CD4-positive, alpha-beta T cell treated with Interleukin-15 for 1 hour (primary cell): Measurements from ENCODE around the gene MAP3K9.
A peak's percentile ranks its signal among the peaks of the same experiment; 100 is the strongest.
"Not testable (repeated sequence)": the region's sequence is repeated elsewhere in the genome, so short reads cannot be mapped to it uniquely, and the experiment has no call there.

Source experiments
- DNase-seq: peaks from one replicate; pipeline ENCODE4 v3.0.0-alpha.2; 2020

The MAP3K9 gene

DNA sequence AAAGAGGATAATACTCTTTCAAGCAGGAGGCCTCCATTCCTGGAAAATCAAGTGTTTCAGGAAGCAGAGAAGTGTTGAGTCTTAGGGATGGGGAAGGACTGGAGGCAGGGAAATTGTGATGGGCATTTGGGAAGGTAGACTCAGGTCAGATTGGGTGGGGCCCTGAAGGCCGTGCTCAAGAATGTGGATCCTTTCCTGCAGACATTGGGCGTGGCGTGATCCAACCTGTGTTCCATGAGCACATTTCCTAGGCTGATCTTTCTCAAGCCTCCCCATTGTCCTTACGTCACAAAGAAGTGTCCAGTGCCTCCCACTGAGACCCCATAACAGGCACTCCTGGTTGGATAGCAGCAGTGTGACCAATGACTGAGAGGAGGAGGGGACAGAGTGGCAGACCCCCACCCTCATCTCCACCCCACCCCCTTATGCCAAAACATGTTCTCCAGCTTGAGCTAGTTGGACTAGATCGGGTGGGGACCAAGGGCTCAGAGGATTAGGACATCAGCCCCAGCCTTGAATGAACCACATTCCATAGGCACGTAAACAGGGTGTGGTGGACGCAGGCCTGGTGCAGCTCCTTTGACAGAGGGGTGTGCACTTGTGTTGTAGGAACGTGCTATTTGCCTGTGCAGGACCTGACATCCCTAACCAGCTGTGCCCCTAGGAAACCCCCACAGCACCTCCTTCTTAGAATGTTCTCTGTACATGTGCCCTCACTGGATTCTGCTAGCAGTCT, 90.8 kb downstream of the MAP3K9 start:
- DNase-seq, result no peak

- DNase-seq, result no peak
Observed at GRCh38 chr14:70716958-70717357, 92.4 kb downstream of the MAP3K9 start.

DNA sequence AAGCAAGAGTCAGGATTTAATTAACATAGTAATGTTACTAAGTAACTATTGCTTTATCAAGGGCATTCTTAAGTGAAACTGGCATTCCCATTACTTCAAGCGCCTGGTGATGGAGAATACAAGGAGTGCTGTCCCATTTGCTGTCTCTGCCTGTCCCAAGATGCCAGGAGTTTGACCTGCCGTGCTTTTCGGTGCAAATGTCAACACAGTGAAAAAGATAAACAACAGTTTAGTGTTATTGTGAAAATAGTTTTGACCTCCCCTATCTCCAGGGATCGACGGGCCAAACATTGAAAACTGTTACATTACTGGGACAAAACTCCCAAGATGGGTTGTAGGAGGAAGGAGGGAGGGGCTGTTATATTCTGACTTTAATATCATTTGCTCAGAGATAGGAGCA, 92.8 kb downstream of the MAP3K9 start:
- DNase-seq, result no peak

- no peak for DNase-seq
Observed at GRCh38 chr14:70714055-70714550, 95.2 kb downstream of the MAP3K9 start.

DNA sequence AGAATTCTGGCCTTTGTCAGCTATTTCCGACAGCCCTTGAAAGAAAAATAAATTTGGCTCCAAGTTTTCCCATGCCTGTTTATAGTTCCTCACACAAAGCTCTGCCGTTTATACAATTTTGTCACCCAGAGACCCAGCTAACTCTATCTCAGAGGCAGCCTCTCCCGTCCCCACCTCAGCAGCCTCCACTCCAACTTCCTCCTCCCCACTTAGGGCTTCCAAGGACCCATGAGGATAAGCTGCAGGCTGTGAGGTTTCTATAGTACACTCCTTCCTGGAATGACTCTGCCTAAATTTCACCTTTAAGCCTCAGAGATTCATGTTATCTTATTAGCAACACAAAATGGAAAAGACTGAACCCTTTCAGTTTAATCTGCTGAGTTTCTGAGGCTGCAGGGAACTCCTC, 95.8 kb downstream of the MAP3K9 start:
- no peak for DNase-seq

DNA sequence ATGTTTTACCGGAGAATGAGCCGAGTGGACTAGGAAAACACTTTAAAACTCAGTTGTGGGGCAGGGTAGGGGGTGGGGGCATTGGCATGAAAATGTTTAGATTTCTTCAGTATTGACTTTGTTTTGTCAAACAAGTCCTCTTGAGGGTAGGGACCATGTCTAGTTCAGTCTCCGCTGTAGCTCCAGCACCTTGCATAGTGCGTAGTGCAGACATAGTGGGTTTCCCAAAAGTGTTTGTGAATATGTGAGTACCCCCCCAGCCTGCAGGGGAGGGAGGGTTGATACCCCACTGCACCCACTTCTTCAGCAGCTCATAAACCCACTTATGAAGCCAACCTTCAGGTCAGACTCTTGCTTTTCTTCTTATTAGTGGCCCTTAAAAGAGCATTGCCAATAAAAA, 96.2 kb downstream of the MAP3K9 start:
- DNase-seq, result no peak

DNA sequence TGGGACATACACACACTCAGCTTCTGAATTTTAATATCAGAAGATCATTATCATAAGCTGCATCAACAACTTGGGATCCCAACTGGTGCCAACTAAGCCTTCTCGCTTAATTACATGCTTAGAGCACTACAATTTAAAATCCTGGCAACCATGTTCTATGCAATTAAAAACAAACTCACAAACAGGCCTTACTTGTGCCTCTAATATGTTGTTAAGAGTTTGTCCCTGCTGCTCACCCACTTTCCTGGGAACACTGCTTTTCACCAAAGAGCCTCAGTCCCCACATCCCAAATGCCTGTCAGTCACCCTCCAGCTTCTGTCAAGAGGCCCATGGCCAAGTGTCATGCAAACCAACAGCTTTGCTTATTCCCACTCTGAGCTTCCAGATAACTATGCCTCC, 97.9 kb downstream of the MAP3K9 start:
- DNase-seq, result no peak

DNA sequence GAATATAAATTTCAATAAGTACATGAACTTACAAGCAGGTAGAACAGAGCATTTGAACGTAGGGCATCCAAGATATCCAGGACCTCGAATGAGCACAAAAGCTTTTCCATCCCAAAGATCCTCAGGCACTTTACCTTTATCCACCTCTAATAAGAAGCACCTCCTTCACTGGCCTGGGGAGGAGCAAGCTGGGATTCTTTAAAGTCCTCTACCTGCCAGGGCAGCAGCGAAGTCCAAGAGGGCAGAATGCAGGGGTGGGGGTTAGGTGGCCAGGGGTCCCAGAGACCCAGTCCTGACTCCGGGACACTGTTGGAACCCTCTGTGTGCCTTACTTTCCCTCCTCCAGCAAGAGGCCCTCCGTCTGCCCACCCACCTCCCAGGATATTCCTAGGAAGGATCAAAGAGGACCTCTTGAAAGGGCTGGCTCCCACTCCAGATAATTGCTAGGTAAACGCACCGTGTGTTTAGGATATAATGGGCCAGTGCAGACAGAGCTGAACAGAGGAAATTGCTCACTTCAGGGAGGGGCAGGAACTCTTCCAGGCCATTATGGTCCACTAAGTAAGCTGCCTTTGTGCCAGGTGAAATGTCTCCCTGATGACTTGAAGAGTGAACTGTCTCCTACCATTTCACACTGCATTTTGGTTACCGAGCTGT, 99.5 kb downstream of the MAP3K9 start:
- no peak for DNase-seq

GRCh38 chr14:70708717-70709570, 100.4 kb downstream of the MAP3K9 start:
- DNase-seq, result no peak

DNA sequence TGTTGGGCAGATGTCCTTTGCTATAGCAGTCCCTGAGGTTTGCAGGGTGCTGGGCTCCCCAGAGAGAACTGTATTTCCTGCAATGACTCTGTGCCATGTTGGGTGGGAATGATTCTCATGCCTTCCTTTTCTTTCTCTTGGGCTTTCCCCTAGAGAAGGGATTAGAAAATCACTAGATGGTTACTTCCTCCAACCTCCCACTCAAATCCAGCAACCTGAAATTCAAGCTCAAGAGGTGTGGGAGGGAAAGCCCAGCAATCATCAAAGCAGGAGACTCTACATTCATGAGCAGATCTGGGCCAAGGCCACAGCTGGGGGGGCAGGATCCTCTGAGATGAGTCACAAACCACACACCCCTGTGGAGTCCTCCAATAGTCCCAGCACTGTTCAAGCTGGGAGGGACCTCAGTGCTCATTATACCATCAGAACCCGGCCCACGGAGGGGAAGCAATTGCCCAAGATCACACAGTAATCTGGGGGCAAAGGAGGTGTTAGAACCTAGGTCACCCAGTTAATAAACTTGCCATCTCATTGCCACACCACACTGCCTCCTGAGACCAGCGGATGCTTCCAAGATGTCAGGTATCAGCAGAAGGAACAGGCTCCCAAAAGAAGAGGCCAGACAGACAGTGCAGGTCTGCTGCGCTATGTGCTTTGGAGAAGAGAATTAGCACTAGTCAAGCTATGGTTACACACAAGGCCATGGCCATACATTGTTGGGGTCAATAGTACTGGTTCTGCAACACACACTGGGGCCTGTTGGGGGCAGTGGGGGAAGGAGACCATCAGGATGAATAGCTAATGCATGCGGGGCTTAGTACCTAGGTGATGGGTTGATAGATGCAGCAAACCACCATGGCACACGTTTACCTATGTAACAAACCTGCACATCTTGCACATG, 101.9 kb downstream of the MAP3K9 start:
- no peak for DNase-seq

GRCh38 chr14:70706177-70706576, 103.1 kb downstream of the MAP3K9 start:
- no peak for DNase-seq

DNA sequence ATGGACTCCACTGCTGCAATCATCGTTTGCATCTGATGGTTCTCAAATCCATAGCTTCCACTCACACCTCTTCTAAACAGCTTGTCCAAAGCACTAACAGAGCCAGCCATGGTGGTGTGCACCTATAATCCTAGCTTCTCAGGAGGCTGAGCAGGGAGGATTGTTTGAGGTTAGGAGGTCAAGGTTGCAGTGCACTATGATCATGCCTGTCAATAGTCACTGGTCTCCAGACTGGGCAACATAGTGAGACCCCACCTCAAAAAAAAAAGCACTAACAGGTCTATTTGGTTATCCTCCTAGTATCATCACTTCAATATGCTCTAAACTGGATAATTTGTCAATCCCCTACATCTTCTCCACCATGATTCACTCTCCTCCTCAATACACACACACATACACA, 104.4 kb downstream of the MAP3K9 start:
- no peak for DNase-seq

DNA sequence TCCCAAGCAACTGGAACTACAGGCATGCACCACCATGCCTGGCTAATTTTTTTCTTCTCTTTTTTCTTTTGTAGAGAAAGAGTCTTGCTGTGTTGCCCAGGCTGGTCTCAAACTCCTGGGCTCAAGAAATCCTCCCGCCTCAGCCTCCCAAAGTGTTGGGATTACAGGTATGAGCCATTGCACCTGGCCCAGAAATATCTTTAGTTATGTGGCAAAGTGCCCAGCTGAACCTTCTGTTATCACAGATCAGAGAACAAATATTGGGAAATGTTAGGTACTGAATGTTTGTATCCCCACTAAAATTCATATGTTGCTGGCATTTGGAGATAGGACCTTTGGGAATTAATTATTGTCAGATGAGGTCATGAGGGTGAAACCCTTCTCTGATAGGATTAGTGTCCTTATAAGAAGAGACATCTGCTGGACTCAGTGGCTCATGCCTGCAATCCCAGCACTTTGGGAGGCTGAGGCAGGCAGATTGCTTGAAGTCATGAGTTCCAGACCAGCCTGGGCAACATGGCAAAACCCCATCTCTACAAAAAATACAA, 105.6 kb downstream of the MAP3K9 start:
- DNase-seq, result not testable (repeated sequence)

DNA sequence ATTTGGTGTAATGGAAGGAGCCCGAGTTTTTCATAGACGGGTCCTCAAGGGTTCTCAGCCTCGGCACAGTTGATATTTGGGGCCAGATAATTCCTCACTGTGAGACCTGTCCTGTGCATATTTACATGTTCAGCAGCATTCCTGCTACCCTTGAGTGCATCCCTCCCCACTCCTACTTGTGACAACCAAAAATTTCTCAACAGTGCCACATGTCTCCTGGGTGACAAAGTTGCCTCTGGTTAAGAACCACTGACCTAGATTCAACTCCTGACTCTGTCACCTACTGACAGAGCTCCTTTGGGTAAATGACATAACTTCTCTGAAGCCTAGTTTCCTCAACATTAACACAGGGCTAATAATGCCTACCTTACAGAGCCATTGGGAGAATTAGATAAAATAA, 107.2 kb downstream of the MAP3K9 start:
- no peak for DNase-seq

DNA sequence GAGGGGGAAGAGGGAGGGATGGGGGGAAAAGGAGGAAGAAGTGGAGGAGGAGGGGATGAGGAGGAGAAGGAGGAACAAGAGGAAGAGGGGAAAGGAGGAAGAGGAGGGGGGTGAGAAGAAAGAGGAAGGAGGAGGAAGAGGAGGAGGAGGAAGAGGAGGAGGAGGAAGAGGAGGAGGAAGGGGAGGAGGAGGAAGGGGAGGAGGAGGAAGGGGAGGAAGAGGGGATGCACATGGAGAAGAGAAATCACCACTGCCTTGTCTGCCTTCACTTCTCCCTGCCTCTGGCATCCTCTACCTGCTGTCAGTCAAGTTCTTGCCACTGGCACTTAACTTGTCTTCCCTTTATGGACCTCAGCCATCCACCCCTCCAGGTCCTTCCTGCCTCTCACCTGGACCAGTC, 107.7 kb downstream of the MAP3K9 start:
- DNase-seq, result no peak

DNA sequence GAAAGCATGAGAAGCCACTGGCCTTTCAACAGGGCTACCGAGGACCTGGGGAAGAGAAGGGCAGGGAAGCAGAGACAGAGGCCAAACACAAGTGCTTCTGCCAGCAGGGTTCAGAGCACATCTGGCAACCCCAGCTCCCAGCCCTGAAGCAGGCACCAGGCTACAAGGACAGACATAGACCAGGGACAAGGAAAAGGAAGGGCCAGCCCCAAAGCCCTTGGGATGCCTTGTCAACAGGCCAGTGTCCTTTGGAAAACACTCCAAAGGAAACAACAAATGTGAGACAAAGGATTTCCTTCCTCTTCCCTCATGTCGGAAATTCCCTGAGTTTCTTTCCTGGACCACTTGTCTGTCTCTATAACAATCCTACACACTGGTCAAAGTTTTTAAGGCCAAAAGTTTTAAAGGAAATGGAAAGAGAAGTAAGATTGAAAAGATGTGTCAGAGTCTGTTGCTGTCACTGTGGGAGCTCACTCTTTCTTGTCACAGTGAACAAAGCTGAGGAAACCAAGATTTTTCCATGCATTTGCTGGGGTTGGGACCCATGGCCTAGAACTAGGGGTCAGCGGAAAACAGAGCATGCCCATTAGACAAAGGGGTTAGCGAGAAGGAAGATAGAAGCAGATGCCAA, 108.2 kb downstream of the MAP3K9 start:
- no peak for DNase-seq

GRCh38 chr14:70699646-70700045, 109.7 kb downstream of the MAP3K9 start:
- no peak for DNase-seq

DNA sequence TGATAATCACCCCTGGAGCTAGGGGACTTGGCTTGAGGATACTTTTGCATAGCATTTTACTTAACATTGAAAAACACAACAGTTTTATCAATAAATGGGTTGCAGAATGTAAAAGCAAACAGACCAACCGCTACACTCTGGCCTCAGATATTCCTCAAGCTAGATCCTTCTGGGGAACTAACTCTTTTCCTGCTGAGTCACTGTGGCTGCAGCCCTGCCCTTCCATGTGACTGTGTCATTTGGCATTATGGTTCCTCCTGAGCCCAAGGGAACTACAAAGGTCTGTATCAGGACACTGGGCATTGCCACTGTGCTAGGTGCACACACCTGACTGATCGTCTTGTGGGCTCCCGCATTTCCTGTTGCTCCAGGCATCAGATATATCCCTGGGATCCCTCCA, 111.0 kb downstream of the MAP3K9 start:
- peak; percentile 24 for DNase-seq

- DNase-seq, result no peak
Observed at GRCh38 chr14:70697701-70698100, 111.6 kb downstream of the MAP3K9 start.

GRCh38 chr14:70696026-70696425, 113.3 kb downstream of the MAP3K9 start:
- DNase-seq, result no peak

GRCh38 chr14:70692210-70692609, 117.1 kb downstream of the MAP3K9 start:
- peak; percentile 58 for DNase-seq
